ENCODE measurements around the gene KLHL29. TPM values are rescaled to one million over a fixed set of nuclear protein-coding genes. Genes with fewer than 3 reads are reported as not detected.

The KLHL29 gene
- total RNA-seq, 1 donor from 2014 or later, result 8.0 TPM

DNA sequence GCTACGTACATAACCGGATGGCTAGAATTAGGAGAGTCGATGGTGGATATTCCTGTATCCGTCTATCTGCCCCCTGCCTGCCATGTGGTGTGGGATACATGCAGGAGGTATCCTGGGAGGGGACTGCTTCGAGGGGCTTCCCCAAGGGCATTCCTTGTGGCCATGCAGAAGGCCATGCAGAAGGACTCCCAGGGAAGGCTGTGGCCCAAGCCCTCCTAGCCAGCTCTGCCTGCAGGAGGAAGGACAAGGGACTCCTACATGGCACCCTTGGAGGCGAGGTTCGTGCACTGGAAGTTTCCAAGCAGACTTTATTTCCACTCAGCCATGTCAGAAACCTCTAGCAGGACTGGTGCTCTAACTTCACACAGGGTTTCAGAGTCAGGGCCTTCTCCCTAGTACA is 136.1 kb downstream of the KLHL29 start:
- Mint-ChIP-seq H3K4me1 (ENCODE audit: low read depth) (peaks cover 30% of the 10 kb centered on the region), H3K9me3 (ENCODE audit: low read depth) (no peaks in the 10 kb centered on the region), H3K4me3 (ENCODE audit: unreplicated experiment) (no peak overlapping the region), H3K27me3 (ENCODE audit: low read depth) (peaks cover 5% of the 10 kb centered on the region), H3K27ac (ENCODE audit: unreplicated experiment) (no peak overlapping the region), H3K36me3 (ENCODE audit: low read depth) (peaks cover 1% of the 10 kb centered on the region)
- TF ChIP-seq, protein P1, sequence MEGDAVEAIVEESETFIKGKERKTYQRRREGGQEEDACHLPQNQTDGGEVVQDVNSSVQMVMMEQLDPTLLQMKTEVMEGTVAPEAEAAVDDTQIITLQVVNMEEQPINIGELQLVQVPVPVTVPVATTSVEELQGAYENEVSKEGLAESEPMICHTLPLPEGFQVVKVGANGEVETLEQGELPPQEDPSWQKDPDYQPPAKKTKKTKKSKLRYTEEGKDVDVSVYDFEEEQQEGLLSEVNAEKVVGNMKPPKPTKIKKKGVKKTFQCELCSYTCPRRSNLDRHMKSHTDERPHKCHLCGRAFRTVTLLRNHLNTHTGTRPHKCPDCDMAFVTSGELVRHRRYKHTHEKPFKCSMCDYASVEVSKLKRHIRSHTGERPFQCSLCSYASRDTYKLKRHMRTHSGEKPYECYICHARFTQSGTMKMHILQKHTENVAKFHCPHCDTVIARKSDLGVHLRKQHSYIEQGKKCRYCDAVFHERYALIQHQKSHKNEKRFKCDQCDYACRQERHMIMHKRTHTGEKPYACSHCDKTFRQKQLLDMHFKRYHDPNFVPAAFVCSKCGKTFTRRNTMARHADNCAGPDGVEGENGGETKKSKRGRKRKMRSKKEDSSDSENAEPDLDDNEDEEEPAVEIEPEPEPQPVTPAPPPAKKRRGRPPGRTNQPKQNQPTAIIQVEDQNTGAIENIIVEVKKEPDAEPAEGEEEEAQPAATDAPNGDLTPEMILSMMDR (IDR thresholded peaks at IDR 0.05), result no peak
- DNase-seq (ENCODE audit: low spot score), result no peak

DNA sequence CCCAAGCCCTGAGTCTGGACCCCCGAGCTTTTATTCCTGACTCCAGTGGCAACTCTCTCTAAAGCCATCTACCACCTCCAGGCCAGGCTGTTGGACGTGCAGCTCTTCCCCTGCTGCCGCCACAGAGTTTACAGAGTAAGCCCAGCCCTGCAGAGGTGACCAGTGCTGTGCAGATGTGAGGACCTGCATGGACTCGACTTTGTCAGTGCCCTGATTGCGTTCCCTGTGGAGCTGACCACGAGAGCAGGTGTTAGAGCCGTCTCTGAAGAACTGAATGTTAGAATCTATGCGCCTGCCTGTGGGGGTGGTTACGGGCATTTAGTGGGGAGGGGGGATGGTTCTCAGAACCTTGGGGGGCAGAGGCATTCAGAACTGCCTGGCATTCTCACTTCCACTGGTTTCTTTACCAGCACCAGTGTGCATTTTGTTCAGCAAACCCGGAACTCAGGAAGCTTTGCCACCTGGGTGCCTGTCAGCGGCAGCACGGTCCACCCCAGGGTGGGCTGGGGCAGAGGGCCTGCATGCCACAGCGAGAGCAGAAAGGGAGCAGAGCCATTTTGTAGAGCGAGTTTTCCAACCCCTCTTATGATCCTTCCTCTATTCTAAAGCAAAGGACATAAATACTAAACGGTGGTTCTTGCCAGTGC is 137.9 kb downstream of the KLHL29 start:
- Mint-ChIP-seq H3K27me3 (ENCODE audit: low read depth) (no peaks in the 10 kb centered on the region), H3K4me3 (ENCODE audit: unreplicated experiment) (no peak overlapping the region), H3K4me1 (ENCODE audit: low read depth) (peaks cover 30% of the 10 kb centered on the region), H3K36me3 (ENCODE audit: low read depth) (no peaks in the 10 kb centered on the region), H3K9me3 (ENCODE audit: low read depth) (no peaks in the 10 kb centered on the region), H3K27ac (ENCODE audit: unreplicated experiment) (no peak overlapping the region)
- TF ChIP-seq, protein P1 (IDR thresholded peaks at IDR 0.05), result no peak
- DNase-seq (ENCODE audit: low spot score), result peak; percentile 58

DNA sequence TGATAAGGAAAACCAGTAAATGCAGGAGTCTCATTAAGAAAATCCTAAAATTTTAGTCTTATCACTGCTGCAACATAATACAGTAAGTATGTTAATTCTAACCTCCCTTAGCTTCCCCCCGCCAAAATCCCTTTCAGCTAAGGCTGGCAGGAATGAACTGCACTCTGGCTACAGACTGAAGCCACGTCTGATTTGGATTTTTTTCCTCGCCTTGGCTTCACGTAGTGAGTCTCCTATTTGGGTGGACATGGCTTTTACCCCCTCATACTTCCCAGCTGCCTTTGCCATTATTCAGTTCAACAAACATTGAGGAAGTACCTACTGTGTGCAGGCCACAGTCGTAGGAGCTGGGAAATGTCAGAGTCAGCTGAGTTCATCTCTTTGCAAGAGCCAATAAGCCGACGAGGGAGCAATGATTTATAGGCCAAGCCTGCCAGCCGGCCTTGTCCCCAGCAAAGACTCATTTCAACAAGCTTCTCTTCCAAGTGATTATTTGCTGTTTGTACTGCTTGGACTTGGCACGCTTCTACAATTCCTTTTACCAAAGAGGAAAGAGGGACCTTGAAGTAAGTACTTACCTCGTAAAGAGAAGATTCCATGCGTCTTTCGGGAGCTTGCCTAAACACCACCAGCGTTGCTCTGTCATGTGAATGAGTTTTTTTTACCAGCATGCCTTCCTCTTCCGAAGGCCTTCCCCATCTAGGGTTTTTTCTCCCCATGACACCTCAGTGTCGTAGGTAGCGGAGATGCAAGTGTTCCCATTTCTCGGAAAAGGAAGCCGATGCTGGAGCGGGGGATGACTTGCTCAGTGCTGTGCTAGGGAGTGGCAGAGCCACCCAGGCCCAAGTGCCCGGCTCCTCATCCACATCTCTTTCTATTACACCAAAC is 138.6 kb downstream of the KLHL29 start:
- Mint-ChIP-seq H3K4me1 (ENCODE audit: low read depth) (peaks cover 29% of the 10 kb centered on the region), H3K27ac (ENCODE audit: unreplicated experiment) (no peak overlapping the region), H3K9me3 (ENCODE audit: low read depth) (no peaks in the 10 kb centered on the region), H3K27me3 (ENCODE audit: low read depth) (no peaks in the 10 kb centered on the region), H3K4me3 (ENCODE audit: unreplicated experiment) (no peak overlapping the region), H3K36me3 (ENCODE audit: low read depth) (no peaks in the 10 kb centered on the region)
- TF ChIP-seq, protein P1 (IDR thresholded peaks at IDR 0.05), result no peak
- no peak for DNase-seq (ENCODE audit: low spot score)

DNA sequence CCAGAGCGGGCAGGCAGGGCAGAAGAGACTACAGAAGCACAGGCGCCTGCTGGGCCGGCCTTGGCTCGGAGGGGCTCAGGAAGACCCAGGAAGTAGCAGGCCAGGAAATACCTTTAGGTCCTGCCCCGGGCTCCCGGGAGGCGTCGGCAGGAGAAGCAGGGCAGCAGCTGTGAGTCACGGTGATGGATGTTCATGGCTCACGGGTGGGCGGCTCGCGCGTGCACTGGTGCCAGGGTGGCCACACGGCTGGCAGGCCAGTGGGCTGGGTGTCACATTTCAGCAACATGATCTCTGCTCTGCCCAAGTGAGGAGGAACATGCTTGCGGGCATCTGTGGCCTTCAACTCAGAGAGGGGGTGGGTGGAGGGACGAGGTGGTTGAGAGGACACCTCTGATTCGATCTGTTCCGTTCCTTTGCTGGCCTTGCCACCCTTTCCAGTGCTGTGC is 139.3 kb downstream of the KLHL29 start:
- Mint-ChIP-seq H3K27me3 (ENCODE audit: low read depth) (no peaks in the 10 kb centered on the region), H3K4me1 (ENCODE audit: low read depth) (peaks cover 23% of the 10 kb centered on the region), H3K36me3 (ENCODE audit: low read depth) (no peaks in the 10 kb centered on the region), H3K9me3 (ENCODE audit: low read depth) (no peaks in the 10 kb centered on the region), H3K4me3 (ENCODE audit: unreplicated experiment) (peak overlapping the region; percentile 15), H3K27ac (ENCODE audit: unreplicated experiment) (peak overlapping the region; percentile 87)
- TF ChIP-seq, protein P1 (IDR thresholded peaks at IDR 0.05), result no peak
- DNase-seq (ENCODE audit: low spot score), result peak; percentile 78

DNA sequence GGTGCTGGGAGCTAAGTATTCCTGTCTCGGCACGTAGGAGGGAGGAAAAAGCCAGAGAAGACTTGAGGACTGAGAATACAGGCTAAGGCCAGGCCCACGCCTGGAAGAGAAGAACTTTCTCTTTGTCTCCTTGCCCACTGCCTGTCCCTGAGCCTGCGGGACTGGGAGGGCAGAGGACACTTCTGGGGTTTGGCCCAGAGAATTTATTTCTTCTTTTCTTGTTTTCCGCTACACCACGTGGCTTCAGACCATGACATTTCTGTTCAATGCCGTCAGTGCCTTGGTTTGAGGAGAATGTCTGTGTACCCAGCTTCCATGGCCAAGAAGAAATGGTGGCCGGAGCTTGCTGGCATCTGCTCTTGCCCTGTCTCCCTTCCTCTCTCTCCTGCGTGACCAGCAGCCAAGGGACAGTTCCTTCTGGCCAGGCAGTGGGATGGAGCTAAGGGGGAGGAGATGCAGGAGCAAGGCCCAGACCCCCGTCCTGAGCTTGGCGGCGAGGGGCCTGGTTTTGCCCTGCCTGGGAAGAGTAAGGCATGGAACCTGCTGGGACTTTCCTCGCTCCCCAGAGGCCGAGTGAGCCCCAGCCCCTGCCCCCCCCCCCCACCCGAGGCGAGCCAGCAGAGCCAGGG is 140.3 kb downstream of the KLHL29 start:
- Mint-ChIP-seq H3K36me3 (ENCODE audit: low read depth) (no peaks in the 10 kb centered on the region), H3K9me3 (ENCODE audit: low read depth) (no peaks in the 10 kb centered on the region), H3K4me3 (ENCODE audit: unreplicated experiment) (no peak overlapping the region), H3K27ac (ENCODE audit: unreplicated experiment) (peak overlapping the region; percentile 87), H3K27me3 (ENCODE audit: low read depth) (no peaks in the 10 kb centered on the region), H3K4me1 (ENCODE audit: low read depth) (peaks cover 16% of the 10 kb centered on the region)
- TF ChIP-seq, protein P1 (IDR thresholded peaks at IDR 0.05), result no peak
- peak; percentile 71 for DNase-seq (ENCODE audit: low spot score)

Data from chondrocyte (in vitro differentiated cells).